Esophagus muscularis mucosa (tissue), 4 donors: Measurements from ENCODE around the gene DMXL1.
"Not testable (repeated sequence)": the region's sequence is repeated elsewhere in the genome, so short reads cannot be mapped to it uniquely, and the experiment has no call there.

Source experiments
- EP300 ChIP-seq: sonication (generic); formaldehyde crosslinking; IDR thresholded peaks from one replicate; pipeline ENCODE4 v1.6.1; 2017; ENCODE audit warnings: antibody characterized with exemption
- POLR2A ChIP-seq: fragments of 450-650 bp; IDR thresholded peaks from one replicate; pipeline ENCODE4 v1.6.1; 2017; ENCODE audit warnings: antibody characterized with exemption, moderate library complexity, mild to moderate bottlenecking, low read depth
- POLR2AphosphoS5 ChIP-seq, 2 donors: sonication (generic); formaldehyde crosslinking; IDR thresholded peaks; one replicate each; pipeline ENCODE4 v1.6.1; 2017; ENCODE audit warnings: antibody characterized with exemption in 2 of 2
- TF ChIP-seq, protein P1 (sequence below), 3 experiments: fragments of 200-600 bp in 2 of 3; fragments of 450-650 bp in 1 of 3; sonication (generic) in 2 of 3; IDR thresholded peaks; one replicate each; pipeline ENCODE4 v1.5.1; 2017 to 2019; ENCODE audit warnings: antibody characterized with exemption in 3 of 3, mild to moderate bottlenecking in 2 of 3, moderate library complexity in 1 of 3

DNA sequence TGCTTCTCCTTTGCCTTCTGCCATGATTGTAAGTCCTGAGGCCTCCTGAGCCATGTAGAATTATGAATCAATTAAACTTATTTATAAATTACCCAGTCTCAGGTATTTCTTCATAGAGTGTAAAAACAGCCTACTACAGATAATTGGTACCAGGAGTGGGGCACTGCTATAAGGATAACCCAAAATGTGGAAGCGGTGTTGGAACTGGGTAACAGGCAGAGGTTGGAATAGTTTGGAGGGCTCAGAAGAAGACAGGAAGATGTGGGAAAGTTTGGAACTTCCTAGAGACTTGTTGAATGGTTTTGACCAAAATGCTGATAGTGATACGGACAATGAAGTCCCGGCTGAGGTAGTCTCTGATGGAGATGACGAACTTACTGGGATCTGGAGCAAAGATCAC lies 64.9 kb downstream of the DMXL1 start:
- TF ChIP-seq, protein P1, sequence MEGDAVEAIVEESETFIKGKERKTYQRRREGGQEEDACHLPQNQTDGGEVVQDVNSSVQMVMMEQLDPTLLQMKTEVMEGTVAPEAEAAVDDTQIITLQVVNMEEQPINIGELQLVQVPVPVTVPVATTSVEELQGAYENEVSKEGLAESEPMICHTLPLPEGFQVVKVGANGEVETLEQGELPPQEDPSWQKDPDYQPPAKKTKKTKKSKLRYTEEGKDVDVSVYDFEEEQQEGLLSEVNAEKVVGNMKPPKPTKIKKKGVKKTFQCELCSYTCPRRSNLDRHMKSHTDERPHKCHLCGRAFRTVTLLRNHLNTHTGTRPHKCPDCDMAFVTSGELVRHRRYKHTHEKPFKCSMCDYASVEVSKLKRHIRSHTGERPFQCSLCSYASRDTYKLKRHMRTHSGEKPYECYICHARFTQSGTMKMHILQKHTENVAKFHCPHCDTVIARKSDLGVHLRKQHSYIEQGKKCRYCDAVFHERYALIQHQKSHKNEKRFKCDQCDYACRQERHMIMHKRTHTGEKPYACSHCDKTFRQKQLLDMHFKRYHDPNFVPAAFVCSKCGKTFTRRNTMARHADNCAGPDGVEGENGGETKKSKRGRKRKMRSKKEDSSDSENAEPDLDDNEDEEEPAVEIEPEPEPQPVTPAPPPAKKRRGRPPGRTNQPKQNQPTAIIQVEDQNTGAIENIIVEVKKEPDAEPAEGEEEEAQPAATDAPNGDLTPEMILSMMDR (IDR thresholded peaks at IDR 0.05) = not testable (repeated sequence)
- not testable (repeated sequence) for TF ChIP-seq POLR2AphosphoS5 (IDR thresholded peaks at IDR 0.05); EP300; POLR2A
